Mesendoderm (in vitro differentiated cells): Measurements from ENCODE around the gene C14orf93.
A peak's percentile ranks its signal among the peaks of the same experiment; 100 is the strongest.

Source experiments
- DNase-seq: peaks from one replicate; pipeline ENCODE4 v3.0.0; 2013
- H2AK5ac ChIP-seq: 2 replicates; pipeline ENCODE4 v1.6.1; 2013; ENCODE audit warnings: low read length, inconsistent platforms
- H2BK120ac ChIP-seq: 2 replicates; pipeline ENCODE4 v1.6.1; 2013; ENCODE audit warnings: low read depth, mild to moderate bottlenecking, low read length, moderate library complexity, mixed read lengths
- H2BK15ac ChIP-seq: replicated peaks from 2 replicates; pipeline ENCODE4 v1.6.1; 2013; ENCODE audit warnings: low read depth, mild to moderate bottlenecking, moderate library complexity
- H2BK5ac ChIP-seq: 2 replicates; pipeline ENCODE4 v1.6.1; 2013; ENCODE audit warnings: low read length, inconsistent platforms
- H3K18ac ChIP-seq: 2 replicates; pipeline ENCODE4 v1.6.1; 2013; ENCODE audit warnings: mild to moderate bottlenecking, low read length, mixed read lengths
- H3K23ac ChIP-seq: one replicate; pipeline ENCODE4 v1.6.1; 2013; ENCODE audit warnings: low read length
- H3K27ac ChIP-seq: 2 replicates; pipeline ENCODE4 v1.5.1; 2013; ENCODE audit warnings: low read depth, mild to moderate bottlenecking, inconsistent platforms, low read length, moderate library complexity
- H3K27me3 ChIP-seq: 2 replicates; pipeline ENCODE4 v1.6.1; 2013; ENCODE audit warnings: low read length, control low read depth, mild to moderate bottlenecking, inconsistent platforms; ENCODE audit not compliant: insufficient read depth, poor library complexity
- H3K36me3 ChIP-seq: 2 replicates; pipeline ENCODE4 v1.6.1; 2013; ENCODE audit warnings: low read length, inconsistent platforms; ENCODE audit not compliant: control insufficient read depth, insufficient read depth
- H3K4ac ChIP-seq: one replicate; pipeline ENCODE4 v1.6.1; 2013; ENCODE audit warnings: low read depth, mild to moderate bottlenecking, low read length, moderate library complexity
- H3K4me1 ChIP-seq: 2 replicates; pipeline ENCODE4 v1.6.1; 2013; ENCODE audit warnings: low read depth, low read length, inconsistent platforms; ENCODE audit not compliant: control insufficient read depth
- H3K4me2 ChIP-seq: 2 replicates; pipeline ENCODE4 v1.6.1; 2013; ENCODE audit warnings: low read length
- H3K4me3 ChIP-seq: 2 replicates; pipeline ENCODE4 v1.5.1; 2013; ENCODE audit warnings: mild to moderate bottlenecking, low read length
- H3K56ac ChIP-seq: one replicate; pipeline ENCODE4 v1.6.1; 2013; ENCODE audit warnings: low read length
- H3K79me1 ChIP-seq: 2 replicates; pipeline ENCODE4 v1.6.1; 2013; ENCODE audit warnings: low read length, inconsistent platforms
- H3K79me2 ChIP-seq: 2 replicates; pipeline ENCODE4 v1.6.1; 2013; ENCODE audit warnings: mild to moderate bottlenecking, low read length; ENCODE audit not compliant: control insufficient read depth, insufficient read depth
- H3K9ac ChIP-seq: 2 replicates; pipeline ENCODE4 v1.6.1; 2013; ENCODE audit warnings: low read length, inconsistent platforms
- H4K5ac ChIP-seq: one replicate; pipeline ENCODE4 v1.6.1; 2013; ENCODE audit warnings: low read length
- H4K8ac ChIP-seq: one replicate; pipeline ENCODE4 v1.6.1; 2013; ENCODE audit warnings: low read depth, mild to moderate bottlenecking, control low read depth, low read length, moderate library complexity
- whole genome bisulfite sequencing: extraction: QIAGEN DNeasy Blood & Tissue Kit; methylation state at CpG from one replicate; pipeline ENCODE4 v1.1.7; 2013; ENCODE audit warnings: low lambda C conversion rate, missing lambda C conversion rate; ENCODE audit not compliant: insufficient coverage; ENCODE audit errors: extremely low coverage; 5-methylcytosine and 5-hydroxymethylcytosine counted together

The C14orf93 gene

GRCh38 chr14:23042162-23042965, 32.4 kb upstream of the C14orf93 start, which contains the start of gene PSMB11:
Gene PSMB11, plus strand, starts transcription at chr14:23042212. Its CDS starts 14 bp downstream, at chr14:23042226.
- H3K23ac ChIP-seq: no peak within 1 kb of the TSS
- H2AK5ac ChIP-seq: no peak within 1 kb of the TSS
- H4K5ac ChIP-seq: no peak within 1 kb of the TSS
- H3K36me3 ChIP-seq: no peaks in the 10 kb centered on the region
- peaks cover 4% of the 10 kb centered on the region for H3K4me1 ChIP-seq
- no peaks in the 10 kb centered on the region for H3K79me2 ChIP-seq
- H3K27me3 ChIP-seq: no peaks in the 10 kb centered on the region
- no peak within 1 kb of the TSS for H3K4me2 ChIP-seq
- H3K18ac ChIP-seq: no peak within 1 kb of the TSS
- H3K4me3 ChIP-seq: no peak within 1 kb of the TSS
- H4K8ac ChIP-seq: no peak within 1 kb of the TSS
- H3K9ac ChIP-seq: no peak within 1 kb of the TSS
- DNase-seq: no peak
- WGBS: no CpG with 5 or more reads among the region's 36 CpGs
- no peaks in the 10 kb centered on the region for H3K79me1 ChIP-seq
- peak within 1 kb of the TSS; percentile 10 for H3K56ac ChIP-seq
- H3K4ac ChIP-seq: no peak within 1 kb of the TSS
- H3K27ac ChIP-seq: no peak within 1 kb of the TSS
- H2BK15ac ChIP-seq: no peak within 1 kb of the TSS
- H2BK5ac ChIP-seq: no peak within 1 kb of the TSS
- H2BK120ac ChIP-seq: no peak within 1 kb of the TSS

- no peak overlapping the region for H2BK15ac ChIP-seq
- no peaks in the 10 kb centered on the region for H3K27me3 ChIP-seq
- H2AK5ac ChIP-seq: no peak overlapping the region
- no peak overlapping the region for H3K23ac ChIP-seq
- H2BK120ac ChIP-seq: no peak overlapping the region
- no peak overlapping the region for H3K4ac ChIP-seq
- H3K18ac ChIP-seq: no peak overlapping the region
- H3K56ac ChIP-seq: no peak overlapping the region
- no peak overlapping the region for H3K4me2 ChIP-seq
- no peaks in the 10 kb centered on the region for H3K79me1 ChIP-seq
- H4K5ac ChIP-seq: no peak overlapping the region
- H2BK5ac ChIP-seq: no peak overlapping the region
- H3K79me2 ChIP-seq: no peaks in the 10 kb centered on the region
- H3K4me1 ChIP-seq: peaks cover 4% of the 10 kb centered on the region
- WGBS: no CpG with 5 or more reads among the region's 8 CpGs
- DNase-seq: no peak
- no peak overlapping the region for H3K4me3 ChIP-seq
- H3K9ac ChIP-seq: no peak overlapping the region
- H4K8ac ChIP-seq: no peak overlapping the region
- H3K27ac ChIP-seq: no peak overlapping the region
- H3K36me3 ChIP-seq: no peaks in the 10 kb centered on the region
Measured at GRCh38 chr14:23041729-23042128, 31.8 kb upstream of the C14orf93 start.

GRCh38 chr14:23040100-23040499, 30.2 kb upstream of the C14orf93 start:
- Histone ChIP-seq H3K36me3 (no peaks in the 10 kb centered on the region), H2BK15ac (no peak overlapping the region), H3K4me2 (no peak overlapping the region), H4K5ac (no peak overlapping the region), H3K9ac (no peak overlapping the region), H2BK5ac (no peak overlapping the region), H3K27me3 (no peaks in the 10 kb centered on the region), H3K27ac (no peak overlapping the region), H3K4ac (no peak overlapping the region), H3K56ac (no peak overlapping the region), H3K79me2 (no peaks in the 10 kb centered on the region), H3K4me3 (no peak overlapping the region), H3K23ac (no peak overlapping the region), H2BK120ac (no peak overlapping the region), H3K4me1 (peaks cover 2% of the 10 kb centered on the region), H3K18ac (no peak overlapping the region), H2AK5ac (no peak overlapping the region), H3K79me1 (no peaks in the 10 kb centered on the region), H4K8ac (no peak overlapping the region)
- no peak for DNase-seq
- no CpG with 5 or more reads among the region's 4 CpGs for WGBS

GRCh38 chr14:23035303-23036144, 25.6 kb upstream of the C14orf93 start:
- DNase-seq: no peak
- Histone ChIP-seq H2BK5ac (no peak overlapping the region), H3K27me3 (no peaks in the 10 kb centered on the region), H3K79me2 (peaks cover 19% of the 10 kb centered on the region), H3K4me3 (no peak overlapping the region), H4K8ac (no peak overlapping the region), H3K23ac (no peak overlapping the region), H4K5ac (peak overlapping the region; percentile 7), H3K4ac (no peak overlapping the region), H3K36me3 (peaks cover 5% of the 10 kb centered on the region), H3K4me2 (no peak overlapping the region), H3K9ac (no peak overlapping the region), H3K18ac (no peak overlapping the region), H3K27ac (no peak overlapping the region), H2AK5ac (no peak overlapping the region), H3K56ac (no peak overlapping the region), H2BK15ac (no peak overlapping the region), H3K4me1 (peaks cover 2% of the 10 kb centered on the region), H3K79me1 (peaks cover 10% of the 10 kb centered on the region), H2BK120ac (no peak overlapping the region)
- no CpG with 5 or more reads among the region's 14 CpGs for WGBS

- H3K4me1 ChIP-seq: peaks cover 2% of the 10 kb centered on the region
- H4K5ac ChIP-seq: peak within 1 kb of the TSS; percentile 7
- peak within 1 kb of the TSS; percentile 99 for H3K4ac ChIP-seq
- H2BK5ac ChIP-seq: peak within 1 kb of the TSS; percentile 100
- H3K9ac ChIP-seq: peak within 1 kb of the TSS; percentile 99
- H2BK120ac ChIP-seq: peak within 1 kb of the TSS; percentile 68
- H3K36me3 ChIP-seq: peaks cover 5% of the 10 kb centered on the region
- peak within 1 kb of the TSS; percentile 97 for H3K18ac ChIP-seq
- peak within 1 kb of the TSS; percentile 62 for H3K27ac ChIP-seq
- H3K56ac ChIP-seq: peak within 1 kb of the TSS; percentile 98
- DNase-seq: peak; percentile 99
- peak within 1 kb of the TSS; percentile 66 for H3K23ac ChIP-seq
- H3K27me3 ChIP-seq: no peaks in the 10 kb centered on the region
- H2BK15ac ChIP-seq: no peak within 1 kb of the TSS
- peaks cover 19% of the 10 kb centered on the region for H3K79me2 ChIP-seq
- no CpG with 5 or more reads among the region's 36 CpGs for WGBS
- peaks cover 10% of the 10 kb centered on the region for H3K79me1 ChIP-seq
- H4K8ac ChIP-seq: peak within 1 kb of the TSS; percentile 90
- peak within 1 kb of the TSS; percentile 90 for H2AK5ac ChIP-seq
- peak within 1 kb of the TSS; percentile 96 for H3K4me2 ChIP-seq
- peak within 1 kb of the TSS; percentile 94 for H3K4me3 ChIP-seq
Measured at GRCh38 chr14:23034498-23035302, 24.8 kb upstream of the C14orf93 start, which contains the start of gene PSMB5. Gene PSMB5, minus strand, starts transcription at chr14:23034900. Its CDS starts 19 bp downstream, at chr14:23034881.
